NOMO-1 (cell line): ENCODE measurements around the gene TF.

Experiments
- DNase-seq, 2 experiments: peaks; one replicate each; lab custom pipeline; 2025; ENCODE audit not compliant: unreplicated experiment in 2 of 2; lab: John Stamatoyannopoulos, UW

The TF gene

GRCh38 chr3:133833880-133834620, 87.9 kb downstream of the TF start:
- no peak for DNase-seq

GRCh38 chr3:133834621-133835417, 88.6 kb downstream of the TF start:
- DNase-seq, result no peak

- DNase-seq, result no peak
These were observed 89.2 kb downstream of the TF start for GRCh38 chr3:133835418-133835743.

GRCh38 chr3:133835961-133836360, 89.8 kb downstream of the TF start:
- no peak for DNase-seq

- no peak for DNase-seq
These were observed 90.4 kb downstream of the TF start for GRCh38 chr3:133836497-133837158.

GRCh38 chr3:133837487-133838295, 91.5 kb downstream of the TF start:
- no peak for DNase-seq

GRCh38 chr3:133838296-133838789, 92.2 kb downstream of the TF start:
- no peak for DNase-seq

- no peak for DNase-seq
These were observed 93.0 kb downstream of the TF start for GRCh38 chr3:133838916-133839800.

- DNase-seq, result no peak
These were observed 94.0 kb downstream of the TF start for GRCh38 chr3:133840055-133840737.

- DNase-seq, result no peak
These were observed 94.6 kb downstream of the TF start for GRCh38 chr3:133840767-133841166.

- DNase-seq, result no peak
These were observed 95.0 kb downstream of the TF start for GRCh38 chr3:133841196-133841595.

- DNase-seq, result no peak
These were observed 96.0 kb downstream of the TF start for GRCh38 chr3:133842158-133842557.

GRCh38 chr3:133843634-133844033, 97.4 kb downstream of the TF start:
- DNase-seq, result no peak

- no peak for DNase-seq
These were observed 98.9 kb downstream of the TF start for GRCh38 chr3:133845127-133845526.
